ENCODE results near the gene RIMS1.

DNA sequence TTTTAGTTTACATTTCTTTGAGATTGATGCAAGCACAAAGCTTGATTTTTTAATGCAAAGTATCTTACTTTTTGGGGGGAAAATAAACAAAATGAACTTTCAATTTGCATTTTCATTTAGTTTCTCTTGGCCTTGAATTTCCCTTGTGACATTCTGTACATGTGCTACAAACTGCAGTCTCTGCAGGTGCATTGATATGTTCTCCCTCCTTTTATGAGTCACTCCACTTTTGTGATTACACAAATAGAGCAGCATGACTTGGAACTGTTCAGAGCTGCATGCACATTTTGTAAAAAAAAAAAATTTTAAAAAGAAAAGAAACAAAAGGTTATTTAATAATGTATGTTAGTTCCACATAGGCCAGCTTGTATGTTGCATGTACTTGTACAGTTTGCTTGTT lies 515.5 kb downstream of the RIMS1 start:
- TF ChIP-seq CTCF (IDR thresholded peaks at IDR 0.05) (no peak), EZH2 (IDR thresholded peaks at IDR 0.05; ENCODE audit: borderline replicate concordance, insufficient read depth, low read depth, low read length, poor library complexity, severe bottlenecking) (no peak)

Measured in B cell (primary cell).